Endodermal cell (in vitro differentiated cells): ENCODE measurements around the gene GGA1. TPM values are rescaled to one million over a fixed set of nuclear protein-coding genes. Genes with fewer than 3 reads are reported as not detected.
A peak's percentile ranks its signal among the peaks of the same experiment; 100 is the strongest.

Experiments
- DNase-seq: peaks from one replicate; pipeline ENCODE4 v3.0.0-alpha.2; 2017
- H3K27ac ChIP-seq: 2 replicates; pipeline ENCODE4 v1.5.1; 2013; ENCODE audit warnings: mild to moderate bottlenecking, low read depth, low read length, moderate library complexity
- H3K27me3 ChIP-seq: 2 replicates; pipeline ENCODE4 v1.6.1; 2013; ENCODE audit warnings: mild to moderate bottlenecking, low read length, moderate library complexity; ENCODE audit not compliant: insufficient read depth, control insufficient read depth, poor library complexity, severe bottlenecking
- H3K36me3 ChIP-seq: 2 replicates; pipeline ENCODE4 v1.7.0; 2013; ENCODE audit warnings: mild to moderate bottlenecking, low read length, moderate library complexity; ENCODE audit not compliant: control insufficient read depth, insufficient read depth
- H3K4me1 ChIP-seq: one replicate; pipeline ENCODE4 v1.7.0; 2013; ENCODE audit warnings: low read length; ENCODE audit not compliant: control insufficient read depth, insufficient read depth
- H3K4me3 ChIP-seq: 2 replicates; pipeline ENCODE4 v1.5.1; 2013; ENCODE audit warnings: mild to moderate bottlenecking, low read length, moderate library complexity
- H3K9ac ChIP-seq: 2 replicates; pipeline ENCODE4 v1.6.1; 2013; ENCODE audit warnings: mild to moderate bottlenecking, low read length, moderate library complexity; ENCODE audit not compliant: poor library complexity, severe bottlenecking; ENCODE audit errors: extremely low read depth
- H3K9me3 ChIP-seq: 2 replicates; pipeline ENCODE4 v1.6.1; 2013; ENCODE audit warnings: mild to moderate bottlenecking, low read length, moderate library complexity; ENCODE audit not compliant: control insufficient read depth
- H3K27ac Mint-ChIP-seq: 2 replicates; pipeline ENCODE4 v1.8.0; 2020; ENCODE audit warnings: mixed read lengths
- H3K27me3 Mint-ChIP-seq: 2 replicates; pipeline ENCODE4 v1.8.0; 2021; ENCODE audit warnings: mild to moderate bottlenecking, mixed read lengths; ENCODE audit not compliant: insufficient read depth
- H3K36me3 Mint-ChIP-seq: 2 replicates; pipeline ENCODE4 v1.8.0; 2020; ENCODE audit warnings: low read depth, mixed read lengths
- H3K4me1 Mint-ChIP-seq: 2 replicates; pipeline ENCODE4 v1.8.0; 2020; ENCODE audit warnings: mixed read lengths
- H3K4me3 Mint-ChIP-seq: 2 replicates; pipeline ENCODE4 v1.8.0; 2020; ENCODE audit warnings: mild to moderate bottlenecking, moderate library complexity, mixed read lengths
- H3K9me3 Mint-ChIP-seq: 2 replicates; pipeline ENCODE4 v1.8.0; 2020; ENCODE audit warnings: mild to moderate bottlenecking, mixed read lengths
- CTCF ChIP-seq: fragments of 200-600 bp; sonication (generic); conservative IDR thresholded peaks from 2 replicates; pipeline ENCODE4 v1.5.0; 2021; ENCODE audit warnings: antibody characterized with exemption, mild to moderate bottlenecking
- WGBS, 2 experiments: methylation state at CpG; one replicate each; pipeline versions ENCODE4 v1.1.5 to v1.1.7; 2013; ENCODE audit warnings: missing lambda C conversion rate in 2 of 2, mixed read lengths in 1 of 2; ENCODE audit not compliant: insufficient coverage in 1 of 2, insufficient read length in 1 of 2; 5-methylcytosine and 5-hydroxymethylcytosine counted together
- total RNA-seq, 2 donors: library from RNA; stranded (reverse); fragmentation: NEBNext Ultra II Directional in 1 of 2; extraction: Animal tissue kit (Norgen Biotek cat#: 25700) in 1 of 2; gene quantifications; 2 replicates in 1 of 2; 3 replicates in 1 of 2; pipeline ENCODE4 v1.2.1, GENCODE V29; 2021

Gene GGA1
- total RNA-seq, 2 donors from 2014 or later = 87.5 TPM

- no peak for DNase-seq
- H3K36me3 ChIP-seq = no peaks in the 10 kb centered on the region
- no peaks in the 10 kb centered on the region for H3K27me3 ChIP-seq
- H3K9ac ChIP-seq = no peak overlapping the region
- H3K9me3 Mint-ChIP-seq = no peaks in the 10 kb centered on the region
- H3K4me1 Mint-ChIP-seq = peaks cover 14% of the 10 kb centered on the region
- H3K4me3 ChIP-seq = no peak overlapping the region
- H3K36me3 Mint-ChIP-seq = no peaks in the 10 kb centered on the region
- H3K4me1 ChIP-seq = peaks cover 3% of the 10 kb centered on the region
- 88 to 94% methylated on average over 5 to 6 of the region's 6 CpGs for WGBS, 2 experiments
- no peaks in the 10 kb centered on the region for H3K27me3 Mint-ChIP-seq
- H3K27ac ChIP-seq = no peak overlapping the region
- H3K9me3 ChIP-seq = no peaks in the 10 kb centered on the region
- TF ChIP-seq CTCF = no peak
- H3K27ac Mint-ChIP-seq = no peak overlapping the region
- no peak overlapping the region for H3K4me3 Mint-ChIP-seq
Observed at GRCh38 chr22:37604074-37604473, 4.6 kb upstream of the GGA1 start.

- Histone ChIP-seq H3K9ac (no peak overlapping the region), H3K9me3 (no peaks in the 10 kb centered on the region), H3K27ac (no peak overlapping the region), H3K27me3 (no peaks in the 10 kb centered on the region), H3K4me3 (no peak overlapping the region), H3K4me1 (peaks cover 3% of the 10 kb centered on the region), H3K36me3 (no peaks in the 10 kb centered on the region)
- TF ChIP-seq CTCF = no peak
- Mint-ChIP-seq H3K4me1 (peaks cover 21% of the 10 kb centered on the region), H3K9me3 (no peaks in the 10 kb centered on the region), H3K4me3 (no peak overlapping the region), H3K36me3 (no peaks in the 10 kb centered on the region), H3K27me3 (no peaks in the 10 kb centered on the region), H3K27ac (no peak overlapping the region)
- DNase-seq = no peak
- WGBS, 2 experiments = 73 to 92% methylated on average over 5 of the region's 5 CpGs
Observed at GRCh38 chr22:37604875-37605274, 3.8 kb upstream of the GGA1 start.

GRCh38 chr22:37607010-37607934, 1.4 kb upstream of the GGA1 start:
- Histone ChIP-seq H3K27ac (no peak overlapping the region), H3K4me3 (peak overlapping the region; percentile 77), H3K9me3 (no peaks in the 10 kb centered on the region), H3K36me3 (no peaks in the 10 kb centered on the region), H3K4me1 (no peaks in the 10 kb centered on the region), H3K27me3 (no peaks in the 10 kb centered on the region), H3K9ac (peak overlapping the region; percentile 3)
- peaks cover 14% of the 10 kb centered on the region for H3K4me1 Mint-ChIP-seq
- H3K27me3 Mint-ChIP-seq = no peaks in the 10 kb centered on the region
- peak; percentile 99 for TF ChIP-seq CTCF
- peak; percentile 99 for DNase-seq
- H3K4me3 Mint-ChIP-seq = peak overlapping the region; percentile 79
- no peaks in the 10 kb centered on the region for H3K9me3 Mint-ChIP-seq
- 12 to 16% methylated on average over 31 to 44 of the region's 44 CpGs for WGBS, 2 experiments
- peak overlapping the region; percentile 96 for H3K27ac Mint-ChIP-seq
- H3K36me3 Mint-ChIP-seq = peaks cover 2% of the 10 kb centered on the region
